ENCODE results near the gene NAB2.
"Not testable (repeated sequence)": the region's sequence is repeated elsewhere in the genome, so short reads cannot be mapped to it uniquely, and the experiment has no call there.

NAB2 gene

GRCh38 chr12:57112492-57113294 is 23.8 kb downstream of the NAB2 start:
- DNase-seq: no peak

DNA sequence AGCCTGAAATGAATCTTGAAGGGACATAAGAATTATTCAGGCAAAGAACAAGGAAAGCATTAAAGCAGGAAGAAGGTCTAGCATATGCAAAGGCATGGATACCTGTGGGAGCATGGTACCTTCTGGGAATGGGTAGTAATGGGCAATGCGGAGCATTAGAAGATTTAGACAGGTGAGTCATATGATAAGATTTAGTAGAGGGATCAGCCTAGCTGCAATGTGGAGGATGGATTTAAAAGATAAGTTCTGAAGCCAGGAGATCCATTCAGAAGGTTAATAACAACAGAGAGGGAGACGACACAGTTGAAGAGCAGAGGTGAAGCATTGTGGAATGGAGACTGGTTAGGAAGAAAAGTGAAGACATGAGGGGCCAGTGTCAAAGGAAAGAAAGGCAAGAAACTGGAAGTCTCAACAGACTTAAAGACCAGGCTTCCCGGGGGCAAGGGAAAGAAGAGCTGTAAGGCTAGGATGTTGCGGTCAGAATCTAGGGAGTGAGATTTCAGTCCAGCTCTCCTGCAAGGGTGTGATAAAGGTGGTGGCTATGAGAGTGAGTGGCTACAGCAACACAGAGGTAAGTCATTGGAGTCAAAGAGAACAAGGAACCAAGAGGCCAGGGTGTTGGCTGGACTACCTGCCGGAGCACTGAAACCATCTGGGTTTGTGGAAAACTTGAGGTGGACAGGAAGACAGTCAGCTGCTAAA is 27.8 kb downstream of the NAB2 start:
- no peak for DNase-seq

GRCh38 chr12:57118711-57119271 is 29.9 kb downstream of the NAB2 start:
- DNase-seq: no peak

GRCh38 chr12:57119294-57120085 is 30.6 kb downstream of the NAB2 start:
- no peak for DNase-seq

- not testable (repeated sequence) for DNase-seq
Observed at GRCh38 chr12:57120718-57121117, 31.8 kb downstream of the NAB2 start.

- DNase-seq: no peak
Observed at GRCh38 chr12:57123813-57124212, 34.9 kb downstream of the NAB2 start.

- peak; percentile 83 for DNase-seq
Observed at GRCh38 chr12:57124261-57124877, 35.5 kb downstream of the NAB2 start.

DNA sequence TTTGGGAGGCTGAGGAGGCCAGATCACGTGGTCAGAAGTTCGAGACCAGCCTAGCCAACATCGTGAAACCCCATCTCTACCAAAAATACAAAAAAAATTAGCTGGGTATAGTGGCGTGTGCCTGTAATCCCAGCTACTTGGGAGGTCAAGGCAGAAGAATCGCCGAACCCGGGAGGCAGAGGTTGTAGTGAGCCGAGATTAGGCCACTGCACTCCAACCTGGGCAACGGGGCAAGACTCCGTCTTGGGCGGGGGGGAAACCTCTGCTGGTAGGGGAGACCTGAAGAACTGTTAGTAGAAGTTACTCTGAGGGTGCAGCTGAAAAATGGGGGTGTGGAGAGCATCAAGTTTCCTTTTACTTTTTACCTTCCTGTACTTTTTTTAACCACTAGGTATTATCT is 37.1 kb downstream of the NAB2 start:
- no peak for DNase-seq

DNA sequence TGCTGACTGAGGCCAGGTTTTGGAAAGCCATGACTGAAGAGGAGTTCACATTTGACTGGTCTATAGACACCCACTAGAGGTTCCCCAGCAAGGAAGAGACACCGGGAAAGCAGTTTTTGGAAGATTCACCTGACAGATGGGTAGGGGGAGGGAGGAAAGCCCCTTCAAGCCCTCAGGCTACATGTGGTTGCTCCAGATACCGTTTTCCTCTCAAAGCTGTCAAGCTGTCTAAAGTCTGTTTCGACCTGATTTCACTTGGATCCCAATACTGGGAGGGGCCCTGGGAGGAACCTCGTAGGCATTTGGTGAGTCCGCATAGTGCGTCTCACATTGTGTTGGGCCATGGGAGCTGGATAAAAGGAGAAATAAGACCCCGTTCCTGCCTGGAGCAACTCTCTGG is 37.6 kb downstream of the NAB2 start:
- no peak for DNase-seq

- DNase-seq: peak; percentile 63
Observed at GRCh38 chr12:57127101-57127725, 38.3 kb downstream of the NAB2 start.

DNA sequence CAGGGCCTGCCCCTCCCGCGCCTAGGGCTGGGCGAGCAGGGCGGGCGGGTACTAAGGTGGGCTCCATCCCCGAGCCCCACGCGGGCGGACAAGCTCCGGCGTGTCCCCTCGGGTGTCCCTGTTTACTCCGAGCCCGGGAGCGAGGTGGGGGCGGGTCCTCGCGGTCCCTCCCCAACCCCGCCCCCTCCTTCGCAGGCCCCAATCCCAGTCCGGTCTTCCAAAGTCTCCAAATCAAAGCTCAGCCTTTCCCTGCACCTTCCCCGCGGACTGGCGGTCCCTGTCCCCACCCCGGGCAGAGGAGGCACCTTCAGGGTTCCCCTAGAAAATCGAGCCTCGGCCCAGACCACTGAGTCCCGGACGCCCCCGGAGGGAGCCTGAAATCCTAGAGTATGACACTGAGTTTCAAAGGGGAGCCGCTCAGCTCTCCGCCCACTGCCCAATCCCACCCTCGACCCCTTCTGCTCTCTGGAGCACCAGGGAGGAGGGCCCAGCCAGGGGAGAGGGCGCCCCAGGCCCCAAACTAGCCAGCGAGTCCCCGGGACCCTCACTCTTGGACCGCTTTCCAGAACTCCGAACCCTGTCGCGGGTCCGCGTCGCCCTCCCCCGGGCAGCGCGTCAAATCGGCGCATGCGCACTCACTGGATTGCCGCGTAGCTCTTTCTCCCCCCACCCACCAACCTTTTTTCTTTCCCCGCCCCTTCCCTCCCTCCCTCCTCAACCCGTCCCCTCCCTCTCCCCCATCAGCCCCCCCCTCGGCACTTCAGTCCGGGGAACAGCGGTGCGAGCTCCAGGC is 39.0 kb downstream of the NAB2 start, which contains the start of gene LRP1:
TSS of gene LRP1 (plus strand) at position 758 of the 793 bp plus-strand sequence. CDS start 482 bp downstream, outside the sequence.
- peak; percentile 92 for DNase-seq

- no peak for DNase-seq
Observed at GRCh38 chr12:57128519-57129247, 39.8 kb downstream of the NAB2 start.

- peak; percentile 49 for DNase-seq
Observed at GRCh38 chr12:57129321-57129842, 40.5 kb downstream of the NAB2 start.

DNA sequence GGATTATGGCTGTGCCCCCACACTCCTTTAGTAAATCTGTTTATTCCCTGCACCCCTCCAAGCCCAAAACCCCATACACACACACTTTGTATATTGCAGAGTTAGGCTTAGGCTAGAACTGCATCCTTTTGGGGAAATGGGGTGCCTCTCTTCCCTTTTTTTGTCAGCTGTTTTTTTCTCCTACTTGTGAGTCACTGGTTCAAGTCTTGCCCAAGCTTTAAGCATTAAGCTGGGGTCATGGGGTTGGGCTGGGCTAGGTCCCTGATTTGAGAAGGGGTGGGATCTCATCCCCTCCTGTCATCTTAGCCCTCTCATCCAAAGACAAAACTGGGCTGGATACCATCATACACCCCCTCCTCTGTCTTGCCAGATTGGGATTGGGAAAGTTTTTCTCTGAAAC is 41.0 kb downstream of the NAB2 start:
- no peak for DNase-seq

DNA sequence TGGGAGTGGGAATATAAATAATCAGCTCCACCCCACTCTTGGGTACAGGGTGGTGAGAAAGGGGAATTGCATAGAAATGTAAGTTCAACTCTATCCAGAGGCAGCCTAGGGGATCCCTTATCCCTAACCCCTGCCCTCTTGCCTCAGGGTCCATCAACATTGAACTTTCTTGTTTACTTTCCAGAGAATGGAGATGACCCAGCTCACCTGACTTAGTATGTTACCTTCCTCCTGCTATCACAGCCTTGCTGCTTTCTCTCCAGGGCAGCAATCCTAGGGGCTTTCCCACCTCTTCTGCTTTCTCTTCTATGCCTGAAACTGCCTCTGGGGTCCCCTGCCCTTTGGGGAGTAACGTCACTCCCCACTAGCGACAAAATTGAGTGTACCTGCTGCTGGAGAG is 42.0 kb downstream of the NAB2 start:
- no peak for DNase-seq

DNA sequence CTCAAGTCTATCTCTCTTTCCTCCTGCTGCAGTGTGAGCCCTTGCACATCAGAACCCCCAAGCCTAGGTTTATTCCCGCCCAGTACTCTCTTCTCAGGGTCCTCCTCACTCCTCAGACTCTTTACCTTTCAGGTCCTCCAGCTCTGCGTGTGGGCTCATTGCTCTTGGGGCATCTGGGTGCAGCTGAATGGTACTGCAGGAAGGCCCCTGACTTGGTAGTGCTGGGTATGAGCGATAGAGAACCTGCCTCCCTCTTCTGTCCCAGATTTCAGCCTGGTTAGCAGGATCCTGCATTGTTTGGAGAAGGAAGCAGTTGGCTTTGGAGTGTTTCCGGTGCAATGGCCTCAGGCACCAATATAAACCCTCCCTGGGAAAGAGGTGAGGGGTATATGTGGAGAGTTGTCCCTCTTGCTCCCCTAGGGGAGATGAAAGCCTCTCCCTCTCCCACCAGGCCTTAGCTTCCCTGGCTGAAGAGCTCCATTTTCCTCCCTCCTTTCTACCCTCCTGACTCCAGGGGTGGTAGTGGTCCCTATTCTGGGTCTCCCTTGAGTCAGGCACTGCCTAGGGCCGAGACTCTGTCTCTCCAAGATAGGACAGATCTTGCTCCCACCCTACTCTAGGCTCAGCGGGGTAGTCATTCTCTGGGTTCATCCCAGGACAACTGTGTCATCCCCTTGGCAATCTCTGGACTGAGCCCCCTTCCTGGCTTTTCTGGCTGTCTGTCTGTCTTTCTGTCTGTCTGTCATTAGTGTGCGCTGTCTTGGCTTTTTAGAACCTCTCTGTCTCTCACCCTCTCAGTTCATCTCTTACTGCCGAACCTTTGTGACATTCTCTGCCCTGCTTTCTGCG is 43.2 kb downstream of the NAB2 start:
- no peak for DNase-seq

- DNase-seq: no peak
Observed at GRCh38 chr12:57133013-57133569, 44.2 kb downstream of the NAB2 start.

DNA sequence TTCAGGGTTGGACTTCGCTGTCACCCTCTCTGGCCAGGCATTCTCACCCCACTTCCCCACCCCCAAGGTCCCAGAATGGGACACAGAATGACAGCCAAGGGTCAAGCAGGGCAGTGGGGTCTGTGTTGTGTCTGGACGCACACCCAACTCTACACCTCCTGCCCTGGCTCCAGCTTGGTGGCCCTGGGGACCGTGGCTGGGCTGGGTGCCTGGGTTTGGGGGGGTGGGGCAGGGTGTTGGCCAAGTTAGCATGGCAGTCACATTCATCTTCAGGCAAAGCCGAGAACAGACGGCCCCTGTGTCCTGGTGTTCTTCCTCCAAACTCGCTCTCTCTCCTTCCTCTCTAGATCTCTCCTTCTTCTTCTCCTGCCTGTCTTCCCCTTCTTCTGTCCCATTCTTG is 45.0 kb downstream of the NAB2 start:
- no peak for DNase-seq

DNA sequence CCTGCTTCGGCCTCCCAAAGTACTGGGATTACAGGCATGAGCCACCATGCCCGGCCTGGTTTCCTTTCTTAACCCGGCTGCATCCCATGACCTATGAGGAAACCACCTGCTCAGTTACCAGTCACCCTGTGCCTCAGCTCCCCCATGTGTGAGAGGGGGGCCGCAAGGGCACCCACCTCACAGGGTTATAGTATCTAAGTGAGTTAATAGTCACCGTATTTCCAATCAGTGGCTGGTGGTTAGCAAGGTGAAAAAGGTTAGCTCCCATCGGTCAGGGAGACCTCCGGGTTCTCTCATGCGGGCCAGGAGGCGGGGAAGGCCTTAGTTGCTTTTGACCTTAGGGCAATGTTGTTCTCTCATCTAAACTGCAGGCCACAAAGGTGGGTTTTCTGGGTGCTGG is 46.0 kb downstream of the NAB2 start:
- DNase-seq: no peak

Measured in right hindlimb (tissue), 1 donor.